ENCODE results near the gene PPFIBP2. TPM values are rescaled to one million over a fixed set of nuclear protein-coding genes. Genes with fewer than 3 reads are reported as not detected.
A peak's percentile ranks its signal among the peaks of the same experiment; 100 is the strongest.

The PPFIBP2 gene
- total RNA-seq, 6 donors from 2014 or later: 10.6 to 63.9 (median 36.7) TPM

GRCh38 chr11:7509966-7510365, 3.8 kb upstream of the PPFIBP2 start:
- DNase-seq (no peak), ATAC-seq (ENCODE audit: low FRiP score in 2 of 2) (no peak)
- Histone ChIP-seq H3K4me3 (no peak overlapping the region), H3K36me3 (no peaks in the 10 kb centered on the region), H3K9me3 (no peaks in the 10 kb centered on the region), H3K4me1 (peaks cover 20 to 35% (median 29%) of the 10 kb centered on the region in 4 donors), H3K27ac (no peak overlapping the region), H3K27me3 (peaks cover 0 to 5% (median 0%) of the 10 kb centered on the region in 4 donors)
- 94 to 98% methylated on average over 1 to 2 of the region's 2 CpGs for WGBS, 2 donors
- no peak for TF ChIP-seq EP300 (IDR thresholded peaks at IDR 0.05)
- no peak for TF ChIP-seq CTCF (IDR thresholded peaks at IDR 0.05)
- TF ChIP-seq POLR2A (IDR thresholded peaks at IDR 0.05): no peak
- no peak for TF ChIP-seq POLR2AphosphoS5 (IDR thresholded peaks at IDR 0.05)

GRCh38 chr11:7511401-7511800, 2.4 kb upstream of the PPFIBP2 start:
- peak in 1 of 2 donors; percentile 62 for DNase-seq

GRCh38 chr11:7512525-7513233, 1.1 kb upstream of the PPFIBP2 start:
- Histone ChIP-seq H3K36me3 (no peaks in the 10 kb centered on the region), H3K4me1 (peaks cover 20 to 35% (median 29%) of the 10 kb centered on the region in 4 donors), H3K27ac (peak overlapping the region; percentile 86 to 93 (median 89)), H3K27me3 (peaks cover 0 to 5% (median 0%) of the 10 kb centered on the region in 4 donors), H3K9me3 (no peaks in the 10 kb centered on the region), H3K4me3 (peak overlapping the region; percentile 53 to 87 (median 72))
- DNase-seq: peak; percentile 37 to 85
- 23 to 26% methylated on average over 13 to 18 of the region's 18 CpGs for WGBS, 2 donors
- peak; percentile 78 to 80 for ATAC-seq (ENCODE audit: low FRiP score in 2 of 2)
- TF ChIP-seq CTCF (IDR thresholded peaks at IDR 0.05) (peak in 1 of 6 experiments; percentile 20), EP300 (IDR thresholded peaks at IDR 0.05) (no peak), POLR2A (IDR thresholded peaks at IDR 0.05) (peak in 1 of 4 donors; percentile 44), POLR2AphosphoS5 (IDR thresholded peaks at IDR 0.05) (peak; percentile 10 to 45)

More at GRCh38 chr11:7511401-7511800, 2.4 kb upstream of the PPFIBP2 start:
- TF ChIP-seq CTCF (IDR thresholded peaks at IDR 0.05): no peak
- TF ChIP-seq POLR2AphosphoS5 (IDR thresholded peaks at IDR 0.05): peak in 1 of 2 donors; percentile 29
- peak in 1 of 4 donors; percentile 37 for TF ChIP-seq EP300 (IDR thresholded peaks at IDR 0.05)
- H3K36me3 ChIP-seq: no peaks in the 10 kb centered on the region
- no peak for ATAC-seq (ENCODE audit: low FRiP score in 2 of 2)
- H3K27ac ChIP-seq: peak overlapping the region in 3 of 4 donors; percentile 18 to 93 (median 30)
- WGBS, 2 donors: 18 to 28% methylated on average over 2 to 5 of the region's 5 CpGs
- peaks cover 20 to 35% (median 29%) of the 10 kb centered on the region in 4 donors for H3K4me1 ChIP-seq
- no peaks in the 10 kb centered on the region for H3K9me3 ChIP-seq
- H3K27me3 ChIP-seq: peaks cover 0 to 5% (median 0%) of the 10 kb centered on the region in 4 donors
- no peak overlapping the region for H3K4me3 ChIP-seq

- no peaks in the 10 kb centered on the region for H3K36me3 ChIP-seq
- peaks cover 0 to 5% (median 0%) of the 10 kb centered on the region in 4 donors for H3K27me3 ChIP-seq
- H3K9me3 ChIP-seq: no peaks in the 10 kb centered on the region
- ATAC-seq (ENCODE audit: low FRiP score in 2 of 2): peak; percentile 27 to 30
- peaks cover 20 to 35% (median 29%) of the 10 kb centered on the region in 4 donors for H3K4me1 ChIP-seq
- DNase-seq: peak in 1 of 2 donors; percentile 82
- WGBS, 2 donors: 4% methylated on average over 30 of the region's 31 CpGs; no CpG with 5 or more reads in 1 of the 2 donors
- H3K27ac ChIP-seq: peak overlapping the region; percentile 86 to 93 (median 89)
- H3K4me3 ChIP-seq: peak overlapping the region; percentile 53 to 87 (median 72)
- no peak for TF ChIP-seq POLR2A (IDR thresholded peaks at IDR 0.05)
- TF ChIP-seq EP300 (IDR thresholded peaks at IDR 0.05): no peak
- TF ChIP-seq CTCF (IDR thresholded peaks at IDR 0.05): no peak
- no peak for TF ChIP-seq POLR2AphosphoS5 (IDR thresholded peaks at IDR 0.05)
These were observed 346 bp downstream of the PPFIBP2 start for GRCh38 chr11:7514099-7514591.
